ENCODE measurements around the gene LIN54.

DNA sequence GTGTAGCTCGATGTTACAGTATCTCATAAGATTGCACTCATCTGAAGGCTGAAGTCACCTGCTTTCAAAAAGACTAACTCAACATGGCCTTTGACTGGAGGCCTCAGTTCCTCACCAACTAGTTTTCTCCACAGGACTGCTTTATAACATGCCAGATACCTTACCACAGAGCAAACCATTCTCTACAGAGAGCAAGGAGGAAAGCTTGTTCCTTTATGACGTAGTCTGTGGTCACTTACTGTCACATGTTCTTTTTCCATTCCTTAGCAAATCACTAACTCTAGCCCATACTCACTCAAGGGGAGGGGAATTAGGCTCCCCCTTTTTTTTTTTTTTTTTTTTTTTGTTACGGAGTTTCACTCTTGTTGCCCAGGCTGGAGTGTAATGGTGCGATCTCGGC lies 106.9 kb downstream of the LIN54 start:
- TF ChIP-seq, protein P1, sequence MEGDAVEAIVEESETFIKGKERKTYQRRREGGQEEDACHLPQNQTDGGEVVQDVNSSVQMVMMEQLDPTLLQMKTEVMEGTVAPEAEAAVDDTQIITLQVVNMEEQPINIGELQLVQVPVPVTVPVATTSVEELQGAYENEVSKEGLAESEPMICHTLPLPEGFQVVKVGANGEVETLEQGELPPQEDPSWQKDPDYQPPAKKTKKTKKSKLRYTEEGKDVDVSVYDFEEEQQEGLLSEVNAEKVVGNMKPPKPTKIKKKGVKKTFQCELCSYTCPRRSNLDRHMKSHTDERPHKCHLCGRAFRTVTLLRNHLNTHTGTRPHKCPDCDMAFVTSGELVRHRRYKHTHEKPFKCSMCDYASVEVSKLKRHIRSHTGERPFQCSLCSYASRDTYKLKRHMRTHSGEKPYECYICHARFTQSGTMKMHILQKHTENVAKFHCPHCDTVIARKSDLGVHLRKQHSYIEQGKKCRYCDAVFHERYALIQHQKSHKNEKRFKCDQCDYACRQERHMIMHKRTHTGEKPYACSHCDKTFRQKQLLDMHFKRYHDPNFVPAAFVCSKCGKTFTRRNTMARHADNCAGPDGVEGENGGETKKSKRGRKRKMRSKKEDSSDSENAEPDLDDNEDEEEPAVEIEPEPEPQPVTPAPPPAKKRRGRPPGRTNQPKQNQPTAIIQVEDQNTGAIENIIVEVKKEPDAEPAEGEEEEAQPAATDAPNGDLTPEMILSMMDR (optimal IDR thresholded peaks at IDR 0.05 in 1 of 3, IDR thresholded peaks at IDR 0.05 in 1 of 3, conservative IDR thresholded peaks at IDR 0.05 in 1 of 3; ENCODE audit: extremely low read depth in 1 of 3, insufficient read depth in 2 of 3, low read length in 3 of 3): no peak
- no peak for TF ChIP-seq EZH2 (IDR thresholded peaks at IDR 0.05; ENCODE audit: low read length)
